ENCODE measurements around the gene TRIM25. TPM values are rescaled to one million over a fixed set of nuclear protein-coding genes. Genes with fewer than 3 reads are reported as not detected.
"Not testable (repeated sequence)": the region's sequence is repeated elsewhere in the genome, so short reads cannot be mapped to it uniquely, and the experiment has no call there.

The TRIM25 gene, protein sequence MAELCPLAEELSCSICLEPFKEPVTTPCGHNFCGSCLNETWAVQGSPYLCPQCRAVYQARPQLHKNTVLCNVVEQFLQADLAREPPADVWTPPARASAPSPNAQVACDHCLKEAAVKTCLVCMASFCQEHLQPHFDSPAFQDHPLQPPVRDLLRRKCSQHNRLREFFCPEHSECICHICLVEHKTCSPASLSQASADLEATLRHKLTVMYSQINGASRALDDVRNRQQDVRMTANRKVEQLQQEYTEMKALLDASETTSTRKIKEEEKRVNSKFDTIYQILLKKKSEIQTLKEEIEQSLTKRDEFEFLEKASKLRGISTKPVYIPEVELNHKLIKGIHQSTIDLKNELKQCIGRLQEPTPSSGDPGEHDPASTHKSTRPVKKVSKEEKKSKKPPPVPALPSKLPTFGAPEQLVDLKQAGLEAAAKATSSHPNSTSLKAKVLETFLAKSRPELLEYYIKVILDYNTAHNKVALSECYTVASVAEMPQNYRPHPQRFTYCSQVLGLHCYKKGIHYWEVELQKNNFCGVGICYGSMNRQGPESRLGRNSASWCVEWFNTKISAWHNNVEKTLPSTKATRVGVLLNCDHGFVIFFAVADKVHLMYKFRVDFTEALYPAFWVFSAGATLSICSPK
- 12.5 and 19.9 TPM in 2 replicates for total RNA-seq
- polyA plus RNA-seq (2012), result 21.2 TPM

DNA sequence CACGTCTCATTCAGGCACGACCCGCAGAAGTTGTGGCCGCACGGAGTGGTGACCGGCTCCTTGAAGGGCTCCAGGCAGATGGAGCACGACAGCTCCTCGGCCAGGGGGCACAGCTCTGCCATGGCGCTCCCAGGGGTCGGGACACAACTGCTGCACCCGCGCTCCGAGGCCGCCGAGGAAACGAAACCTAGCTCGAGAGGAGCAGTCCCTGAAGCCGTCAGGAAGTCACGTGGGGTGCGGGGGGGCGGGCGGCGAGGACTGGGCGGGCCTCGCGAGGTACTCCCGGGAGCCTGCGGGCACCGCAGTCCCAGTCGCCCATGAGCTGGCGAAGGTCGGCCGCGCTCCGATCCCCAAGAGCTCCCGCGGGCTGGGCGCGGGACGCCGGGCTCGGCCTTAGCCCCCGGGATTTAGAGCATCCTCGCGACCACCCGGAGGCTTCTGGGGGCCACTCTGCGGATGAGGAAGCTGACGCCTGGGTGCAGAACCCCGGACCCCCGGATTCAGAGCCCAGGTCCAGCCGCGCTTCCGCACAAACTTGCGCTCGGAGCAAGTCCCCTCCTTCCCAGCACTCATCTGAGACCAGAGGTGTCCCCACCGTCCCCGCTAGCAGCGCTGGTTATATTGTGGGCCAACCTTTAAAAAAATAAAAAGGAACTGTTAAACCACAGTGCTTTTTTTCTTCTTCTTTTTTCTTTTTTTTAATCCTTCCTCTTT is at the start of gene TRIM25:
Gene TRIM25 (minus strand): TSS at position 183 of the 714 bp plus-strand sequence. CDS start 61 bp downstream, at position 122.
- DNase-seq (ENCODE audit: low read depth), result peak; percentile 89

DNA sequence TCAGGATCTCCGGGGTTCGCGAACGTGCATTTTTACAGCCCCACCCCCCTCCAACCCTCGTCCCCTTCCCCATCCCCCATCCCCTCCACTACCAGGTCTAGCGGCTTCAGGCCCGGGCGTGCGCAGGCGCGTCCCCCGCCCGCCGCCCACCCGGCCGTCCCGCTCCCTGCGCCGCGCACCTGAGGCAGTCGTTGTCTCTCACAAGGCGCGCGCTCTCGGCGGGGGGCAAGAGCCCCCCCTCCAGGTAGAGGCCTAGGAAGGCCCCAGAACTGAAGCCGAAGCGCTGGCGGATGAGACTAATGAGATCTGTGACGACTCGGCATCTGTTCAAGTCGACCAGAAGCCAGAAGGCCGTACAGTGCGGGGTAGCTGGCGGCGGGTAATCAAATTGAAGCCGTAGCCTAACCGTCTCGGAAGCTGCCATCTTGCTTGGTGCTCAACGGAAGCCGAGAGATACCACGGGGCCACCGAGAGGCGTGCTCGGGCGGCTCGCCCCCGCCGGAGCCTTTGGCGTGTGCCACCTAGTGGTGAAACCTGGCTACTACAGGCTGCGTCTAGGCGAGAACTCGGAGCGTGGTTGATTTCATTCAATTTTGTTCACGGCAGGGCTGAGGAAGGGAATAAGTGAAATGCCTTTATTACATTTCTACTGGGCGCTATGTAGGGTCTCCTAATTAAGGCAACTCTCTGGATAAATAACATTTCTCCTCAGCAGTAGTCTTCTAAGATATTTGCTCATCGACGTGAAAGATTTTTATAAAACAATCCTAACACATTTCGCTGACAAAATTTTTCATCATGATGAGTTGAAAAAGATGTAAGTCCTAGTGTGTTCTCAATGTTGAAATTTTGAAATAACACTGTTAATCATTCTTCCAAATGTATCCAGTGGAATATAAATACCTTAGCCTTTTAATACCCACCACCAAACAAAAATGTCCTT is 47.0 kb upstream of the TRIM25 start, which contains the start of gene COIL:
Gene COIL (minus strand): TSS at position 455 of the 943 bp plus-strand sequence. CDS start 31 bp downstream, at position 424.
- DNase-seq (ENCODE audit: low read depth), result peak; percentile 94

DNA sequence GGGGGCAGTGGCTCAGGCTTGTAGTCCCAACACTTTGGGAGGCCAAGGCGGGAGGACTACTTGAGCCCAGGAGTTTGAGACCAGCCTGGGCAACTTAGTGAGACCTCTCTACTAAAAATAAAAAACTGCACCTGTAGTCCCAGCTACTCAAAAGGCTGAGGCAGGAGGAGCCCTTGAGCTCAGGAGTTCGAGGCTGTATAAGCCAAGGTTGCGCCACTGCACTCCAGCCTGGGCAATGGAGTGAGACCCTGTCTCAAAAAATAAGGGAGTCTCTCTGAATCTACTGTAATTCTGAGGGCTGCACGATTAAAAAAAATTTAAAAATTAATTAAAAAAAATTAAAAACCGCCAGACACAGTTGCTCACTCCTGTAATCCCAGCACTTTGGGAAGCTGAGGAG is 43.1 kb upstream of the TRIM25 start:
- no peak for DNase-seq (ENCODE audit: low read depth)

DNA sequence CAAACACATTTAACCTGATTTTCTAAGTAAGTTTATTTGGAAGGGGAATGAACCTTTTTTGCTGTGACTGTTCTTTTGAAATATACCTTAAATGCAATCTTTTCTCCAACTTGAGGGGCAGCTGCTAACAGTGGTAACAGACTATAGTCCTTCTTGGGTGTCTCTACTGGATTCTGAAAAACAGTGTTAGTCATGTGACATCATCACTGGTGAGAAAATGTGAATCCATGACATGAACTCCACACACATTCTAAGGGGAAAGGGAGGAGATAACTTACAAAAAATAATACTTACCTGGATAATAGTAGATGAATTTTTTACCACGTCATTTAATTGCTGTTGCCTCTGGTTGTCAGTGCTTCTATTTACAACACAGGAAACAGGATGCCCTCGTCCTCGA is 35.7 kb upstream of the TRIM25 start:
- no peak for DNase-seq (ENCODE audit: low read depth)

DNA sequence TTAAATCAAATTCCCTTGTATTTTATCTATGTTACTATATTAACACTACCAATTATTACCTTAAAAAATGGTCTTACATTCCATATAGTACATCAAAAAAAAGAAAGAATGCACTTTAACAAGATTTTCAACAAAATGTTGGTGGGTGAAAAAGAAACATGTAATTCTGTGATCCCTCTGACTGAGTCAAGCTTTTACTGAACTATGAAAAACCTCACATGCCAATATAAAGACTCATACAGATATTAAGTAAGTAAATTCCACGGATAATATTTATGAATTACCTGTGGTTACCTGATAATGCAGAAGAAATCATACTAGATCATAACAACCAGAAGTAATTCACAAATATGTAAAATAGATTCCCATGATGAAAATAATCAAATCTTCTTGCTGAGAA is 34.6 kb upstream of the TRIM25 start:
- no peak for DNase-seq (ENCODE audit: low read depth)

DNA sequence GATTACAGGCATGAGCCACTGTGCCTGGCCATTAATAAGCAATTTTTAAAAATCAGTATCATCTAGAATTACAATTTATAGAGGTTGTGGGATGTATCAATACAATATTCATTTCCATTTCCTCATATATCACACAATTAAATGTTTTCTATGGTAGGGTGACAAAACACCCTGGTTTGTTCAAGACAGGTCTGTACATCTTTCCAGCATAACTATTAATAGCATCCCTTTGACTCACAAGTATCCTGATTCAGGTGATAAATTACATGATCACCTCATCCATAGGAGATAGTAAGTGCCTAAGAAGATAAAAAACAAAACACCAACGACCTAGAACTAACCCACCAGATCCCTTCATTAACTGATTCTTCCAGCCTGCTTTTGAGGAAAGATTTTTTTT is 33.9 kb upstream of the TRIM25 start:
- no peak for DNase-seq (ENCODE audit: low read depth)

DNA sequence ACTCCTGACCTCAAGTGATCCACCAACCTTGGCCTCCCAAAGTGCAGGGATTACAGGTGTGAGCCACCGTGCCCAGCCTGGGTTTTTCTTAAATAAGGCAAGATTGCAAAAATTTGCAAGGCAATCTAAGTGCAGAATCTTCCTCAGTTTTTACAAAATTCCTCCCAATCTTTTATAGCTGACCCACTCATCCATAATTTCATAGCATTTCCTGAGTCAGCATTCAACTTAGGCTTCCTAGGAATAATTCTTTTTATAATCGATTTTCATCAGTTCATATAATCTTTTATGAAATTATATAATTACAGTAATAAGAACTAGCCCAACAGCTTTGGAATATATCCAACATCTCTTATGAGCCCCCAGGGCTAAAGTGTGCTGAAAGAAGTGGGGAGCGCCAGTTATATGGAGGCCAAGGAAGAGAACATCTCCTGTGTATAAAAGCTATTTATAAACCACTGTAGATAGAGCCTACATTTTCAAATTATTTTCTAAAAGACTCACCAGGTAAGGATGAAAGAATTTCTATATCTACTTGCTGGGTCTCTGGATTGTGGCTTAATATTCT is 32.2 kb upstream of the TRIM25 start:
- no peak for DNase-seq (ENCODE audit: low read depth)

DNA sequence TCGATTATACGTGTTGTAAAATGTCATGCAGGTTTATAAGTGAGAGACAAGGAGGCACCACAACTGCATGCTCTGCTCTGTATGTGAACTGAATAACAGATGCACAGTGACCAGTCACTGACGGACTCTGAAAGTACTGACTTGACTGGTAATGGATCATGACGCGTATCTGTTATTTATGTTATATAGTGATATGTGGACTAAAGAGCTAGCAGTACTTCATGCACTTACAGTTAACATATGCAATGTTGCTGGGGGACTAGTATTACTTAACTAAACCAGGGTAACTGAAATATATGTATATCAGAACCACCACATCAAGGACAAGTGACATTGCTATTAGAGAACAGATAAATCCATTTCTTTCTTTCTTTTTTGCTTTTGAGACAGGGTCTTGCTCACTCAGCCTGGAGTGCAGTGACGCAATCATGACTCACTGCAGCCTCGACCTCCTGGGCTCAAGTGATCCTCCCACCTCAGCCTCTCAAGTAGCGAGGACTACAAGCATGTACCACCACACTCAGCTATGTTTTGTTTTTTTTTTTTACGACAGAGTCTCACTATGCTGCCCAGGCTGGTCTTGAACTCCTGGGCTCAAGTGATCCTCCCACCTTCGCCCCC is 29.8 kb upstream of the TRIM25 start:
- no peak for DNase-seq (ENCODE audit: low read depth)

DNA sequence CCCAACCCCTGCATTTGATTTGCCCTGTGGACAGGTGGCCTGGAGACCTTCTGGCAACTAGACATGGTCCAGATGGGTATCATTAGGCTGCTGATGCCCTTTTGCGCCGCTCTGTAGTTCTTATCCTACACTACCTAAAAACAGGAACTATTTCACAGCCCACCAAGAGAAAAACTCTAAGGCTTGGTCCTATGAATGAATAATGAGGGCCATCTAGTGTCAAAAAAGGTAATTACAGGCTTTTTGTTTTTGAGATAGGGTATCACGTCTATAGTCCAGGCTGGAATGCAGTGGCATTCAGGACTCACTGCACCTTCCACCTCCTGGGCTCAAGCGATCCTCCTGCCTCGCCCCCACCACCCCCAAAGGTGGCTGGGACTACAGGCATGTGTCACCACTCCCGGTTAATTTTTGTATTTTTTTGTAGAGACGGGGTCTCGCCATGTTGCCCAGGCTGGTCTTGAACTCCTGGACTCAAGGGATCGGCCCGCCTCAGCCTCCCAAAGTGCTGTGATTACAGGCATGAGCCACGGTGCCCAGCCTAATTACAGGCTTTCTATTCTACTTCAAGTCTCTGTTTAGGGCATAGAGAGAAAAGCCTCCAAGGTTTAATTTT is 26.1 kb upstream of the TRIM25 start:
- peak; percentile 72 for DNase-seq (ENCODE audit: low read depth)

DNA sequence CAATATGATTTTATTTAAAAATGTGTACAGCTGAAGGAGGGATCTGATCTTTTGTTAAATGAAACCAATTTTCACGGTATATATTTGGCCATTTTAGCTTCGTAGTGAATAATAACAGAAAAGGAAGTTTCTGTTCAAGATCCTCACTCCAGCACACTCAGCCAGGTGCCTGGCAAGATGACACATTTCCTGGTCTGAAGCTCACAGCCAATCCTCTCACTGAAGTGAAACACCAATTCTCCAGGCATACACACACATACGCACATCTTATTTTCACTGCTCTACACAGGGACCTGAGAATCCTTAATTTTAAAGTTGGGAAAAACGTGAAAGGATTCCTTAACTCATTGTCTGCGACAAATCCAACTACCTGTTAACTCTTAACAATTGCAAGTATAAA is 24.4 kb upstream of the TRIM25 start:
- DNase-seq (ENCODE audit: low read depth), result not testable (repeated sequence)

DNA sequence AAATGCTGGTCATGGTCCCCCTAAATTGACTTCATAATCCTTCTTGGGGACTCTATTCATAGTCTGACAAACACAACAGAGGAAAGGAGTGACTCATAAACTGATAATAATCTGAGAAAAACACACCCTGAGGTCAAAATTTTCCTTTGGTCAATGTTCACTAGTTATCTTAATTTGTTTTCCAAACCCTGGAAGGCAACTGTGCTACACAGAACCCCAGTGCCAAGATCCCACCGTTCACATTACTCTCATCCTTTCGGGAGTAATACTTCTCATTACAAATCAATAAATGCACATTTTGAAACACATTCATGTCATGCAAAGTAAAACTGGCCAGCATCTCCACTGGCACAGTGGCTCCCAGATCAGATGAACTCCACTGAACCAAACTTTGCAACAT is 23.8 kb upstream of the TRIM25 start:
- no peak for DNase-seq (ENCODE audit: low read depth)

DNA sequence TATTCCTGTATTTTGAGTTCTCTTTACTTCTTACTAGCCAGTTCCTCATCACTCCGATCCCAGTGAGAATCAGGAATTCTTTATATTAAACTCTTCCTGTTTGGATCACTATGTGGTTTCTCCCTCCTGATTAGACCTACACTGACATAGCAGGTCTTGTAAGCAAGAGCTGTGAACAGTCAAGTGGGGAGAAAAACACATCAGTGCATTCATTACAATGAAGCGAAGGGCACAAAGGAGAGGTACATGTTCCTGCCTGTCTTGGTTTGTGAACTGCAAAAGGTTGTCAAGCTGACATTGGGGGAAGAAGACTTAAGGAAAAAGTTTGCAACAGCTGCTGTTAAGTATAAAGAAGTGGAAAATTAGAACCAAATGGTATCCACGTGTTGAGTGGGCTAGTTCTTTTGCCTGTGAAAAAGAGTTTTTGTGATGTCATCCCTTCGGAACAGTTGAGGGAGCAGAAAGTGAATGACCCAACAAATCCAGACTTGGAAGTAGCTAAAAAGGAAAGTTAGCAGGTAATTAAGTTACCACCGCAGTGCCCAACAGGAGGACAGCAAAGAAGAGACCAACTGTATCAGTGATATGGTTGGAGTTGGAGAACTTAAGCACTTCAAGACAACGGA is 23.0 kb upstream of the TRIM25 start:
- no peak for DNase-seq (ENCODE audit: low read depth)

DNA sequence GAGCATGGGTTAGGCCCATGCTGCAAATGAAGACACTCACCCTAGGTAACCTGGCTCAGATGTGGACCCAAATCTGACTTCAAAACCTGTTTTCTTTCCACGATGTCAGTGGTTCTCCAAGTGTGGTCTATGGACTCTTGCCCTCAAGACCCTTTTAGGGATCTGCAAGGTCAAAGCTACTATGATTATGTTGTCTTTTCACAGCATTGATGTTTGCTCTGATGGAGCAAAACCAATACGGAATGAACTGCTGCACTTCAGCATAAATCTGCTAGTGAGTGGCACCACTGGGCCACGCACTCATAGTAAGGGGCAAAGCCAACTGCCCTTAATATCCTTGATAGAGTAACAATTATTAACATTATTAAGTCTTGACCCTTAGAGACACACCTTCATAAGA is 21.6 kb upstream of the TRIM25 start:
- no peak for DNase-seq (ENCODE audit: low read depth)

DNA sequence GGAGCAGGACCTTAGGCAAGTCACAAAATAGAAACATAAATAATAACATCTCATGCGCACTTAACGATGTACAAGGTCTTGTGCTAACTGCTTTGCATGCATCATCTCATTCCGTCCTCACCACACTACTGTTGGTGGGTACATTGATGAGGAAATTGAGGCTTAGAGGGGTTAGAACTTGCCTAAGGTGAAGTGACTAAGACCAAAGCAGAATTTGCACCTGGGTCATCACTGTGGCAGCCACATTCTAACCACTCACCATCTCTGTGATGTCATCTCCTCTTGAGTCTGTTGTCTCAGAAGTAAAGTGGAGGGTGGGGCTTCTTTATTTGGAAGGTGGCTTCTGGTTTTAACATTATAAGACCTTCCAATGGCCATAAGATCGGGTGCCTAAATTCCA is 20.4 kb upstream of the TRIM25 start:
- peak; percentile 39 for DNase-seq (ENCODE audit: low read depth)

DNA sequence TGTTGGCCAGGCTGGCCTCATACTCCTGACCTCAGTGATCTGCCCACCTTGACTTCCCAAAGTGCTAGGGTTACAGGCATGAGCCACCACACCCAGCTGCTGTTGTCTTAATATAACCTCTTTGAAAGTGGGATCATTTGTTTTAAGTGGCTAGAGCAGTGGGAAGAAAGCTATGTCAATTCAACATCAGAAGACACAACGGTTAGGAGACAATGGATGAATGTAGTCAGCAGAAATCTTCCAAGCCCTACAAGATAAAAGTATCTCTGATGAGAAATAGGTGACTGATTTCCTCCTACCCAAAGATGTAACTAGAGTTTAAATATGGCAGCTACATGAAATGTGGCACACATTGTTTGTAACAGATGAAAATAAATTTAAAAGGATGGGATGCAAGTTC is 20.0 kb upstream of the TRIM25 start:
- peak; percentile 69 for DNase-seq (ENCODE audit: low read depth)

DNA sequence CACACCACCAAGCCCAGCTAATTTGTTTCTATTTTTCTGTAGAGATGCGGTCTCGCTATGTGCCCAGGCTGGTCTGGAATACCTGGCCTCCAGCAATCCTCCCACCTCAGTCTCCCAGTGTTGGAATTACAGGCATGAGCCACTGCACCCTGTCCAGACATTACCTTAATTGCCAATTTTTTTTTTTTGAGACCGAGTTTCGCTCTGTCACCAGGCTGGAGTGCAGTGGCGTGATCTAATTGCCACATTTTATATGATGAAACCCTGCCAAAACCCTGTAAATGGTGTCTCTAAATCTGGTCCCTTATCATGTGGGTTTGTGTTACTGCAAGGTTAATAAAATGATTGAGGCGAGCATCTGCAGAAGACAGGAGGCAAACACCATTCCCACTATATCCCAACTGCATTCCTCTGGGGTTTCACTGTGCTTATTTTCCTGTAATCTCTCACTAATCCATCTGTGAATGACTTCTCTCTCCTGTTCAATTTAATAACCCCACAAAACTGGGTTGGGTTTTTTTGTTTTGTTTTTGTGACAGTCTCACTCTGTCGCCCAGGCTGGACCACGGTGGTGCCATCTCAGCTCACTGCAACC is 19.4 kb upstream of the TRIM25 start:
- DNase-seq (ENCODE audit: low read depth), result no peak

DNA sequence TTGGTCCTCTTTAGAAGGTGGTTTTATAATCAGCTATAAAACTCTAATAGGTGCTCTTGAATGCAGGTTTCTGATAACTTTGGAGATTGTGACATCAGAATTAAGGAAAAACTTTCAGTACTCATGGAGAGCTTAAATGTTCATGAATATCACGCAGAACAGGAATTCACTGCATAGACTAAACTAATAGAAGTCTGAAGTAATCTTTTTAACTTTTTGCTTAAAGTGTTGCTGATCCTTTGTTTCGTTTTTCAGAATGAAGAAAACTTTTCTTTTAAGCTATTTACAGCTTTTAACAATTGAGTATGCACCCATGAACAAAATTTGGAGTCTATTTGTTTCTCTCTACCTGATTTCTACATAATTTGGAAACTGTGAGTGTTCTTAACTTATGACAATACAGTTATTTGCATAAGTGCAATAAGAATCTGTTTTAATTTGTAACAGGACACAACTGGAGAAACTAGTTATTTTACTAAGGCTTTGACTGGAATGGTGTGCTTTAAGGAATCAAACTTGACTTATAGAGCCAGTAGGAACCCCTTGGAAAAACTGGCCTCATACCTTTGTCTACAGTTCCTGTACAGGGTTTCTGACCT is 17.0 kb upstream of the TRIM25 start:
- no peak for DNase-seq (ENCODE audit: low read depth)

DNA sequence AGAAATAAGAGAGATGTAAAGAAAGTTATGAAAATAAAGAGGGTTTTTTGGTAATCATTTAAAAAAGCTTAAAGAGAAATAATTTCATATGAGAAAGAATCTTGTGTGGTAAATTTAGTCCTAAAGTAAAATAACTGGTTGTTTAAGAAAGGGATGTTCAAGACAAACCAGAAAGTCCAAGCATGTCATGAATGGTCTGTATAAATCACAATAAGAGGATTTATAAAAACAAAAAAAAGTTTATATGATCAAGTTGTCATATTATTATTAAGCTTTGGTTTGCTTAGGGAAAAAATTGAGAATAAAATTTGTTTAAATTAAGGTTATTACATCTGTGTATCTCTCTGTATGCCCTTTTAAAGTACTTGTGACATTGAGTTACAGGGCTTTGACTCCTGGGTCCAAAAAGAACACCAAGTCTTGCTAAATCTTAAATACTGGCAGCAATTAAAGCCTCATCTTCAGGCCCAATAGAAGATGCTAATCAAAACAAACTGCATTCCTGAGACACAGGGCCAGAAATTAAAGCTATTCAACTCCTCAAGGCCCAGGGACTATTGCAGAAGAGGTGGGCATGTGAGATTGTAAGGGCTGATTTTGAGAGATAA is 15.6 kb upstream of the TRIM25 start:
- no peak for DNase-seq (ENCODE audit: low read depth)
